ENCODE results near the gene HTRA3. TPM values are rescaled to one million over a fixed set of nuclear protein-coding genes. Genes with fewer than 3 reads are reported as not detected.
A peak's percentile ranks its signal among the peaks of the same experiment; 100 is the strongest.

The HTRA3 gene
- total RNA-seq, 1 donor from 2014 or later = 131 TPM

- DNase-seq (ENCODE audit: missing footprints) (peak; percentile 40), ATAC-seq (no peak)
- intact Hi-C loops (cut with DNase I) = no loop called here
These were observed 36.8 kb upstream of the HTRA3 start for GRCh38 chr4:8232748-8233147.

GRCh38 chr4:8233672-8234484, 35.7 kb upstream of the HTRA3 start:
- DNase-seq (ENCODE audit: missing footprints) = no peak
- intact Hi-C loops (cut with DNase I) = no loop called here
- ATAC-seq = no peak

- DNase-seq (ENCODE audit: missing footprints) = no peak
- intact Hi-C loops (cut with DNase I) = no loop called here
- ATAC-seq = no peak
These were observed 34.8 kb upstream of the HTRA3 start for GRCh38 chr4:8234715-8235114.

GRCh38 chr4:8235224-8235623, 34.3 kb upstream of the HTRA3 start:
- no peak for ATAC-seq
- intact Hi-C loops (cut with DNase I) = no loop called here
- DNase-seq (ENCODE audit: missing footprints) = no peak

- intact Hi-C loops (cut with DNase I) = no loop called here
- no peak for DNase-seq (ENCODE audit: missing footprints)
- ATAC-seq = no peak
These were observed 33.9 kb upstream of the HTRA3 start for GRCh38 chr4:8235686-8236085.

- intact Hi-C loops (cut with DNase I) = no loop called here
- ATAC-seq (no peak), DNase-seq (ENCODE audit: missing footprints) (peak; percentile 51)
These were observed 33.2 kb upstream of the HTRA3 start for GRCh38 chr4:8236106-8236919.

- ATAC-seq (no peak), DNase-seq (ENCODE audit: missing footprints) (no peak)
- intact Hi-C loops (cut with DNase I) = no loop called here
These were observed 32.7 kb upstream of the HTRA3 start for GRCh38 chr4:8236920-8237195.

GRCh38 chr4:8237256-8237989, 32.1 kb upstream of the HTRA3 start:
- intact Hi-C loops (cut with DNase I) = no loop called here
- ATAC-seq = no peak
- DNase-seq (ENCODE audit: missing footprints) = peak; percentile 67

GRCh38 chr4:8238036-8238511, 31.5 kb upstream of the HTRA3 start:
- no peak for ATAC-seq
- DNase-seq (ENCODE audit: missing footprints) = peak; percentile 70
- intact Hi-C loops (cut with DNase I) = no loop called here

GRCh38 chr4:8238515-8239053, 31.0 kb upstream of the HTRA3 start:
- intact Hi-C loops (cut with DNase I) = no loop called here
- ATAC-seq = no peak
- DNase-seq (ENCODE audit: missing footprints) = peak; percentile 63

GRCh38 chr4:8239226-8239625, 30.3 kb upstream of the HTRA3 start:
- DNase-seq (ENCODE audit: missing footprints) (peak; percentile 59), ATAC-seq (no peak)
- intact Hi-C loops (cut with DNase I) = no loop called here

GRCh38 chr4:8239661-8240060, 29.9 kb upstream of the HTRA3 start:
- ATAC-seq (no peak), DNase-seq (ENCODE audit: missing footprints) (peak; percentile 68)
- intact Hi-C loops (cut with DNase I) = loop anchor here (5.0 kb wide), 2 partner anchors 57 to 353 kb away; partner anchors contain the start of gene CPZ

GRCh38 chr4:8240211-8241041, 29.1 kb upstream of the HTRA3 start:
- DNase-seq (ENCODE audit: missing footprints) = peak; percentile 65
- intact Hi-C loops (cut with DNase I) = loop anchor here (5.0 kb wide), 2 partner anchors 58 to 352 kb away; partner anchors contain the start of gene CPZ
- no peak for ATAC-seq

GRCh38 chr4:8241211-8241779, 28.3 kb upstream of the HTRA3 start:
- no peak for ATAC-seq
- DNase-seq (ENCODE audit: missing footprints) = peak; percentile 65

GRCh38 chr4:8241895-8242696, 27.5 kb upstream of the HTRA3 start:
- intact Hi-C loops (cut with DNase I) = loop anchor here (1.0 to 5.0 kb wide), 4 partner anchors 27 to 350 kb away; partner anchors contain the start of genes CPZ and HTRA3
- DNase-seq (ENCODE audit: missing footprints) (peak; percentile 93), ATAC-seq (peak; percentile 86)

More at GRCh38 chr4:8241211-8241779, 28.3 kb upstream of the HTRA3 start:
- intact Hi-C loops (cut with DNase I) = loop anchor here (5.0 kb wide), 2 partner anchors 59 to 351 kb away; partner anchors contain the start of gene CPZ

- intact Hi-C loops (cut with DNase I) = loop anchor here (1.0 to 5.0 kb wide), 4 partner anchors 26 to 349 kb away; partner anchors contain the start of genes CPZ and HTRA3
- ATAC-seq (no peak), DNase-seq (ENCODE audit: missing footprints) (peak; percentile 52)
These were observed 26.6 kb upstream of the HTRA3 start for GRCh38 chr4:8242782-8243560.
